HUES48 (cell line): ENCODE results near the gene C5orf15.

Source experiments
- H3K27ac ChIP-seq: one replicate; pipeline ENCODE4 v1.7.0; 2013; ENCODE audit warnings: low read depth, low read length, inconsistent platforms
- H3K27me3 ChIP-seq: 2 replicates; pipeline ENCODE4 v1.6.1; 2013; ENCODE audit warnings: mild to moderate bottlenecking, low read length; ENCODE audit not compliant: control insufficient read depth, insufficient read depth
- H3K36me3 ChIP-seq: 2 replicates; pipeline ENCODE4 v1.6.1; 2013; ENCODE audit warnings: low read length; ENCODE audit not compliant: control insufficient read depth, insufficient read depth
- H3K4me1 ChIP-seq: 2 replicates; pipeline ENCODE4 v1.6.1; 2013; ENCODE audit warnings: mild to moderate bottlenecking, low read length; ENCODE audit not compliant: control insufficient read depth, insufficient read depth
- H3K4me3 ChIP-seq: 2 replicates; pipeline ENCODE4 v1.5.1; 2013; ENCODE audit warnings: mild to moderate bottlenecking, low read depth, low read length
- H3K9ac ChIP-seq: 2 replicates; pipeline ENCODE4 v1.6.1; 2013; ENCODE audit warnings: mild to moderate bottlenecking, low read depth, low read length, moderate library complexity
- H3K9me3 ChIP-seq: 2 replicates; pipeline ENCODE4 v1.6.1; 2013; ENCODE audit warnings: low read length; ENCODE audit not compliant: control insufficient read depth, insufficient read depth

Gene C5orf15

DNA sequence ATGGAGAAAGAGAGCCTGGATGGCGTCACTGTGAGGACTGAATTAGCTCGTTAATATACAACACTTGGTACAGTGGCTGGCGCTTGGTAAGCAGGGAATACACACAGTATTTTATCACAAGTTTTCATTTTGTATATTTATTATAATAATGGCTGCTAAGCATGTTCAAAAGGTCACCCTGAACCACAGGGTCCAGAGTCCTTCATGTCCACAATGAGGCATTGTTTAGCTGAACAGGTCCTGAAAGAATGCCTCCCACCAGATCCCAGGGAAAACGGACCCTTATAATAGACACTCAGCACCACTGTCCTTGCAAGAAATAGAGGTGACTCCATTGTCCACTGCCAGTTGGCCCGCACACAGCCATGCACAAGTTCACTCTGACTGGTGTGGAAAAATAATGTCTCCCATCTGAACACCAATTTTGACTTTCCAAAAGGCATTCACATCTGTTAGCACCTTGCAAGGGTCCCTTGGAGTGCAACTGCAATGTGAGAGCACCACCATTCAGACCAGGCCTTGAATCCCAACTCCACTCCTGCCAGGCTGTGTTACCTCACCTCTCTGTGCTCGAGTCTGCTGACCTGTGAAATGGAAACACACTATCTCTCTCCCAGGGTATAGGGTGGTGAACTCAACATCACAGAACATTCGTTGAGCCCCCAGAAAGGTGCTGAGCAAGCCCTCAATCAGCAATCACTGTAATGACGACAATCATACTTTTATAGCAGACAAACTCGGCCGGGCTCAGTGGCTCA, 32.5 kb upstream of the C5orf15 start:
- no peak overlapping the region for H3K9ac ChIP-seq
- H3K9me3 ChIP-seq, result no peaks in the 10 kb centered on the region
- H3K36me3 ChIP-seq, result peaks cover 18% of the 10 kb centered on the region; the same call in 1 of the 2 replicates
- H3K4me1 ChIP-seq, result peaks cover 30% of the 10 kb centered on the region
- H3K27me3 ChIP-seq, result no peaks in the 10 kb centered on the region
- H3K4me3 ChIP-seq, result no peak overlapping the region
- H3K27ac ChIP-seq, result no peak overlapping the region

DNA sequence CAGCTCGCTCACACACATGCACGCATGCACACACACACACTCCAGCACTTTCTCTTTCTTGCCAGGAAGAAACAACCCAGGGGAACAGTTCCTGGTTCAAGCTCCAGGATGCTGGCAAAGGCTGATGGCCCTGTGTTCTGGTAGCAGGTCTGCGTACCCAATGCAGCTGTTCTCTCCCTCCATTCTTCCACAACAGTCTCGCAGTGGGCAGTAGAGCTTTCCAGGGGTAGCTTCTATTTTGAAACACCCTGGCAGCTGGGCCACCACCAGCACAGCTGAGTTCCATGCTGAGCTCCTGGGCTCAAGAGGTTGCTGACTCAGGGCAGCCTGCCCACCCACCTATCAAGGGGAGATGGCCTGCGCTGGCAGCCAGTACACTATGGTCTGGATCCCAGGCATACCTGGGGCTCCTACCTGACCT, 31.7 kb upstream of the C5orf15 start:
- peaks cover 33% of the 10 kb centered on the region for H3K4me1 ChIP-seq
- H3K36me3 ChIP-seq, result peaks cover 18% of the 10 kb centered on the region; the same call in 1 of the 2 replicates
- H3K27me3 ChIP-seq, result no peaks in the 10 kb centered on the region
- H3K27ac ChIP-seq, result no peak overlapping the region
- no peak overlapping the region for H3K9ac ChIP-seq
- H3K9me3 ChIP-seq, result no peaks in the 10 kb centered on the region
- no peak overlapping the region for H3K4me3 ChIP-seq

DNA sequence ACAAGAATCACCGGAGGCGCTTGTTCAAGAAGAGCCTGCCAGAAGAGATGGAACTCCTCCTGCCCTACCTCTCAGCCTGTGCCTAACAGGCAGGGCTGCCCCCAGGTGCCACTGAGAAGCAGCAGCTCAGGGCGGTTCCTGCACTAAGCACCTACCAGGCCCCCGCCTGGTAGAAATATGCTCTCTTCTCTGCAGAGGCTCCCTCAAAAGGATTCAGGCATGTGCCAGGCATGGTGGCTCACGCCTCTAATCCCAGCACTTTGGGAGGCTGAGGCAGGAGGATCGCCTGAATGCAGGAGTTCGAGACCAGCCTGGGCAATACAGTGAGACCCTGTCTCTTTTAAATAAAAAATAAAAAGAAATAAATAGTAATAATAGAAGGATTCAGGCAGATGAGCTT, 30.4 kb upstream of the C5orf15 start:
- peaks cover 18% of the 10 kb centered on the region; the same call in 1 of the 2 replicates for H3K36me3 ChIP-seq
- H3K9ac ChIP-seq, result no peak overlapping the region
- H3K4me3 ChIP-seq, result no peak overlapping the region
- no peak overlapping the region for H3K27ac ChIP-seq
- no peaks in the 10 kb centered on the region for H3K9me3 ChIP-seq
- peaks cover 34% of the 10 kb centered on the region for H3K4me1 ChIP-seq
- H3K27me3 ChIP-seq, result no peaks in the 10 kb centered on the region

DNA sequence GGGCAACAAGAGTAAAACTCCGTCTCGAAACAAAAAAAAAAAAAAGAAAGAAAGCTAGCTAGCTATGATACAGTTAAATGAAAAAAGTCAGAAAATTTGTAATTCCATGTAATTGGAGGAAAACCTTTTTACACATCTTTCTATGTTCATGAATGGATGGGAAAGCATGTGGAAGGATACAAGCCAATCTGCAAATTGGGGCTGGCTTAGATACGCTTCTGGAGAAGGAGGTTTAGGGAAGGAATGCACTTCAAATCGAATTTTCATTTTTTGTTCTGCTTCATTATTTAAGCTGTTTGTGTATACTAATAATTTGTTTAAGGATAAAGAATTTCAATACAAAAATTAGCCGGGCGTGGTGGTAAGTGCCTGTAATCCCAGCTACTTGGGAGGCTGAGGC, 29.6 kb upstream of the C5orf15 start:
- Histone ChIP-seq H3K9ac (no peak overlapping the region), H3K36me3 (peaks cover 18% of the 10 kb centered on the region), H3K27ac (no peak overlapping the region), H3K4me3 (no peak overlapping the region), H3K4me1 (peaks cover 28% of the 10 kb centered on the region), H3K9me3 (no peaks in the 10 kb centered on the region), H3K27me3 (no peaks in the 10 kb centered on the region)

DNA sequence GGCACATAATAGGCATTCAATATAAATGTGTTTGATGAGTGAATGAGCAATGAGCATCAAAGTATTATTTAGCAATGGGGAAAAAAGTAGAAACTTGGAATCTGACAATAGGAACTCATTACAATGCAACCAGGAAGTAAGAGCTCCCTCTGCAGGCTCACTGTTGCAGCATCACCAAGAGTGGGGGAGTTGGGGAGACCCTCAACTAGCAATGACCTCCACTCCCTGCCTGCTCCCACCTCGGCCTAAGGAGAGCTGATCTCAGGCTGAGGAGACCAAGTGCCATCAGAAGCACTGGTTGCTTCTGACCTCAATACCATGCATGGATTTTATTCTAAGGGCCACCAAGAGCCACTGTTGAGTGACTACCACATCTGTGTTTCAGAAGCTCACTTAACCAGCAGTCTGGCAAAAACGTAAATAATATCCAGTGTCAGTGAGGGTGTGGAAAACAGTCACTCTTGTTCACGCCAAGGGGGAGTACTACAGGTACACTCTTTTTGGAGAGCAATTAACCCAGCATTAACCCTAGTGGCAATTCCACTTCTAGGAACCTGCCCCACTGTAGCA, 28.3 kb upstream of the C5orf15 start:
- Histone ChIP-seq H3K27ac (no peak overlapping the region), H3K4me3 (no peak overlapping the region), H3K9ac (no peak overlapping the region), H3K36me3 (peaks cover 18% of the 10 kb centered on the region), H3K9me3 (no peaks in the 10 kb centered on the region), H3K27me3 (no peaks in the 10 kb centered on the region), H3K4me1 (peaks cover 21% of the 10 kb centered on the region)

DNA sequence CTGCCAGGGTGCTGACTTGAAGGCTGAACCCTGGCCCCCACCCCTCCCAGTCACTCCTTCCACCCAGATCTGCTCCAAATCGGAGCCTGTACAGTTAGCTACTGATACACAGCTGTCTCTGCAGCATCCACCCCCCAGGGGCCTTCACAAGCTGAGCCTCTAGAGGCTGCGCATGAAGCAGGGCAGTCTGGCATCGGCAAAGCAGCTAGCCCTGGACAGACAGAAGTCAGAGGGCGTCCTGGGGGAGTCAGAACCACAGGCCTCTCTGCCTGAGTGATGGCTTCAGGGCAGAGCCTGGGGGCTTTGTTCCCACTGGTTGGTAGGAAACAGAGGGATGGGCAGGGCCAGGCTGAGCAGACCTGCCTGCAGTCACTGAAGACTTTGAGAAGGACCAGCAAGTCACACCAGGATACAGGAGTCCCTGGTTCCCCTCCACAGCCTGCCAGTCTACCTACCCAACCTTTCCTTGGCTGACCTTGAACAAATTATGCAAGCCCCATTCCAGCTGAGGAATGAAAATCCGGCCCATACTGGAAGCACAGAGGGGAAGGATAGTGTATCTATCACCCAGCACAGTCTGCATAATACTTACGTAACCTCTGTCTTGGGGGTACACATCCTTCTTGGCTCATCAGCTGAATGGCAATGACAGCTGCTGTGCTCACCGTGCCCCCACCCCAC, 27.6 kb upstream of the C5orf15 start:
- H3K27me3 ChIP-seq, result no peaks in the 10 kb centered on the region
- no peak overlapping the region for H3K4me3 ChIP-seq
- H3K4me1 ChIP-seq, result peaks cover 21% of the 10 kb centered on the region
- no peaks in the 10 kb centered on the region for H3K9me3 ChIP-seq
- H3K9ac ChIP-seq, result no peak overlapping the region
- H3K36me3 ChIP-seq, result peaks cover 20% of the 10 kb centered on the region
- H3K27ac ChIP-seq, result no peak overlapping the region

DNA sequence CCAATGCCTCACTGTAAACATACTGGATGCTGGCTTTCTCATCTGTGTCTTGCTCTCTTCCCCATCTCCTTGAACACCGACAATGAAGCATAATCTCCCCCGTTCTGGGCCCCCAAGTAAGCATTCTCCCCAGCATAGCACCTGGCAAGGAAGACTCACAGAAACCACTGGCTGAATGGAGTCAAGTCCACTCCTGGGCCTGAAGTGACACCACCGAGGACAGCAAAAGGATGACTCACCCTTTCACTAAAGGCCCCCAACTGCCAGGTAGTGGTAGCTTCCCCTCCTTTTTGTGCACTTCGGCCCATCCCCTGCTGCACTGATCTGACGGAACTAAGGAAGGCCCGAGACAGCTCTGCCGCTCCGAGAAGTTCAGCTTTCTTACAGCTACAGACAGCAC, 26.9 kb upstream of the C5orf15 start:
- H3K9ac ChIP-seq, result no peak overlapping the region
- H3K4me1 ChIP-seq, result peaks cover 21% of the 10 kb centered on the region
- H3K27me3 ChIP-seq, result no peaks in the 10 kb centered on the region
- no peak overlapping the region for H3K27ac ChIP-seq
- H3K9me3 ChIP-seq, result no peaks in the 10 kb centered on the region
- no peak overlapping the region for H3K4me3 ChIP-seq
- peaks cover 23% of the 10 kb centered on the region for H3K36me3 ChIP-seq

DNA sequence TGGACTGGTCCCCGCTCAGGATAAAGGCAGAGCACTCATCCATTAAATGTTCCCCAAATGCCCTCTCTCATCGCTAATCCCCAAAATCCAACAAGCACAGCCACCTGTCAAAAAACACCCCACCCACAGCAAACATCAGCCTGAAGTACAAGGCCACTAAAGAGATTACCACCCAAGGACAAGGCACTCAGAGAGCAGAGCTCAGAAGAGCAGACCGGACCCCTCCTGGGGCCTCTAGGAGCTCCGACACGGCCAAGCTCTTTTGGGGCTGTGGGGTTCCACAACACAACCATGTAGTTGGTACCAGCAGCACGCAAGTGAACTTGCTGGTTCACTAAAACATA, 26.5 kb upstream of the C5orf15 start:
- peaks cover 21% of the 10 kb centered on the region for H3K4me1 ChIP-seq
- H3K27ac ChIP-seq, result no peak overlapping the region

DNA sequence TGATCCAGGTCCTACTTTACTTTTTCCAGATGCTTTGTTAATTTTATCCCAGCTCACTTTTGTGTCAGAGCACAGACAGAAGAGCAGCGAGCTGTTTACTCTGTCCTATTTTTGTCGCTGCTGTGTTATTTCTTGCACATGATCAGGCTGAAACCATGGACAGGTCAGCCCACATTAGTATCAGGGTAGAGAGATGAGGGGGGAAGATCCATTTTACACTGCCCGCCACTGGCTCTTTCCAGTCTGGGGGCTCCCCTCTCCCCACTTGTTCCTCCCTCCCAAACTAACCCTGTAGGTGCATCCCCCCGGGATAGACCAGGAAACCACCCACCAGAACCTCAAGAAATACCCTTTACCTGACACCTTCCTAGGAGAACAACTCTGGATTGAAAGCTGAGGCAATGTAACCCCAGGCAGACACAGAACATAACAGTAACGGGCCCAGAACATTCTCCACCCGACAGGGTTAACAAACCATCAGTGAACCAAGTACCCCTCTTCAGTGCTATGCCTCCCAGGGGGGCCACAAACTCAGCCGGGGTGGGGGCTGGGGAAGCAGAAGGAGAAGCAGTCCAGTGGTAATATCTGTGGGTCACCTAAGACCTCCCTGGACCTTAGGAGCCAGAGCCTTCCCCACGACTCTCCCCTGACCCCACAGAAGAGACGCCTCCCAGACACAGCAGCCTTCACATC, 26.0 kb upstream of the C5orf15 start:
- H3K27ac ChIP-seq, result no peak overlapping the region
- H3K9ac ChIP-seq, result no peak overlapping the region
- H3K36me3 ChIP-seq, result peaks cover 31% of the 10 kb centered on the region
- peaks cover 21% of the 10 kb centered on the region for H3K4me1 ChIP-seq
- no peaks in the 10 kb centered on the region for H3K27me3 ChIP-seq
- H3K9me3 ChIP-seq, result no peaks in the 10 kb centered on the region
- H3K4me3 ChIP-seq, result no peak overlapping the region

More for the DNA sequence above, 26.5 kb upstream of the C5orf15 start:
- Histone ChIP-seq H3K9ac (no peak overlapping the region), H3K36me3 (peaks cover 27% of the 10 kb centered on the region), H3K4me3 (no peak overlapping the region), H3K27me3 (no peaks in the 10 kb centered on the region), H3K9me3 (no peaks in the 10 kb centered on the region)

DNA sequence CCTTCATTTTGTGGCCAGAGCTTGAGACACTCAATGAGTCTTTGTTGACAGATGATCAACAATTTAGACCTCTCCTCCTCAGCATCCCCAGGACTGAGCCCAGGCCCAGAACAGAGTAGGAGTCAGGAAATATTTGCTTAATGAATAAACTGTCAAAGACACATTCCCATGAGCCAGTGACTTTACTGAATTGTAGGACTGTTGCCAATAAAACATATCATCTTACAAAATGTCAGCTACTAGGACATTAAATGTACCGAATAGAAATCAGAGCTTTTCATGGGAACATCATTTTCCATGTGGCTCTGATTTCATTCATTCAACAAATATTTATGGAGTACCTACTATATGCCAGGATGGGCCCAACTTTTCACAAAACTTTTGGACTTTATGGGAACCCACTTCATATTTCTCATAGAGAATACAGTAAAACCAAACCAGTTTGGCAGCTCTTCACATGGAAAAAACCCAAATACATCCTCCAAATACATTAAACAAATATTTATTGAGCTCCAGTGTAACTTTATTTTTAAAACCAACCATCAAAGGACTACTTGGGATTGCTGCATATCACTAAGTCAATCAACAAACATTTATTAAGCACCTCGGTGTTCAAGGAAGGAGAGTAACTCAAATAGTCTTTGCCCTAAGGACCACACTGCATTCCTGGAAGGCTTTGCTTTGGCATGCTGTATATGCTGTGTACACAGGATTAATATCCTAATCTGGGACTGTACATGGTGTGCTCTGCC, 24.9 kb upstream of the C5orf15 start:
- no peak overlapping the region for H3K27ac ChIP-seq
- peaks cover 21% of the 10 kb centered on the region for H3K4me1 ChIP-seq

More for the DNA sequence above, 24.9 kb upstream of the C5orf15 start:
- H3K4me3 ChIP-seq, result no peak overlapping the region
- no peaks in the 10 kb centered on the region for H3K9me3 ChIP-seq
- no peak overlapping the region for H3K9ac ChIP-seq
- H3K36me3 ChIP-seq, result peaks cover 40% of the 10 kb centered on the region
- no peaks in the 10 kb centered on the region for H3K27me3 ChIP-seq
